Measurements from ENCODE around the gene HOATZ.

DNA sequence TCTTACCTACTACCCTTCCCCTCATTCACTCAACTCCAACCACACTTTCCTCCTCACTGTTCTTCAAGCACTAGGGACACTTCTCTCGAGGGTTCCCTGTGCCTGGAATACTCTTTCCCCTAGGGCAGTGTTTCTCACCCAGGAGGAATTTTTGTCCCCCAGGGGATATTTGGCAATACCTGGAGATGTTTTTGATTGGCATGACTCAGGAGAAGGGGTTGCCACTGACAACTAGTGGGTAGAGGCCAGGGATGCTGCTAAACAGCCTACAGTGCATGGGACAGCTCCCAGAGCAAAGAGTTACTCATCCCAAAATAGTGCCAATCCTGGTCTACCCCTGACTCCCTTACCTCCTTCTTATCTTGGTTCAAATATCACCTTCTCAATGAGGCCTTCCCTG lies 42.4 kb upstream of the HOATZ start:
- TF ChIP-seq POLR2A (IDR thresholded peaks at IDR 0.05) = no peak
- TF ChIP-seq, protein P1, sequence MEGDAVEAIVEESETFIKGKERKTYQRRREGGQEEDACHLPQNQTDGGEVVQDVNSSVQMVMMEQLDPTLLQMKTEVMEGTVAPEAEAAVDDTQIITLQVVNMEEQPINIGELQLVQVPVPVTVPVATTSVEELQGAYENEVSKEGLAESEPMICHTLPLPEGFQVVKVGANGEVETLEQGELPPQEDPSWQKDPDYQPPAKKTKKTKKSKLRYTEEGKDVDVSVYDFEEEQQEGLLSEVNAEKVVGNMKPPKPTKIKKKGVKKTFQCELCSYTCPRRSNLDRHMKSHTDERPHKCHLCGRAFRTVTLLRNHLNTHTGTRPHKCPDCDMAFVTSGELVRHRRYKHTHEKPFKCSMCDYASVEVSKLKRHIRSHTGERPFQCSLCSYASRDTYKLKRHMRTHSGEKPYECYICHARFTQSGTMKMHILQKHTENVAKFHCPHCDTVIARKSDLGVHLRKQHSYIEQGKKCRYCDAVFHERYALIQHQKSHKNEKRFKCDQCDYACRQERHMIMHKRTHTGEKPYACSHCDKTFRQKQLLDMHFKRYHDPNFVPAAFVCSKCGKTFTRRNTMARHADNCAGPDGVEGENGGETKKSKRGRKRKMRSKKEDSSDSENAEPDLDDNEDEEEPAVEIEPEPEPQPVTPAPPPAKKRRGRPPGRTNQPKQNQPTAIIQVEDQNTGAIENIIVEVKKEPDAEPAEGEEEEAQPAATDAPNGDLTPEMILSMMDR (IDR thresholded peaks at IDR 0.05) = no peak
- no peak for TF ChIP-seq POLR2AphosphoS5 (IDR thresholded peaks at IDR 0.05)
- TF ChIP-seq EP300 (IDR thresholded peaks at IDR 0.05) = no peak
